Tibial artery (tissue), 4 donors: ENCODE data around the gene TRIM33.

Experiments used
- DNase-seq, 2 donors: peaks; one replicate each; pipeline ENCODE4 v3.0.0-alpha.2; 2019
- H3K27ac ChIP-seq, 2 donors: fragments of 200-600 bp; sonication (generic) in 1 of 2; 1 replicate in 1 of 2; 2 replicates in 1 of 2; pipeline ENCODE4 v1.5.1; 2018 to 2019; ENCODE audit warnings: mild to moderate bottlenecking in 1 of 2
- H3K27me3 ChIP-seq, 2 donors: fragments of 200-600 bp; sonication (generic) in 1 of 2; one replicate each; pipeline versions ENCODE4 v1.5.1 to v1.6.0; 2016 to 2019
- H3K36me3 ChIP-seq, 3 donors: fragments of 200-600 bp; sonication (generic) in 2 of 3; one replicate each; pipeline ENCODE4 v1.5.1; 2016 to 2019; ENCODE audit warnings: mild to moderate bottlenecking in 2 of 3
- H3K4me1 ChIP-seq, 4 donors: fragments of 200-600 bp; sonication (generic) in 2 of 4; 1 replicate in 3 of 4; 2 replicates in 1 of 4; pipeline ENCODE4 v1.5.1; 2016 to 2019
- H3K4me3 ChIP-seq, 2 donors: fragments of 200-600 bp; sonication (generic) in 1 of 2; 1 replicate in 1 of 2; 2 replicates in 1 of 2; pipeline ENCODE4 v1.5.1; 2018 to 2019; ENCODE audit warnings: mild to moderate bottlenecking in 2 of 2
- H3K9me3 ChIP-seq, 3 donors: fragments of 200-600 bp; sonication (generic) in 1 of 3; one replicate each; pipeline ENCODE4 v1.5.1; 2016 to 2019
- intact Hi-C: fragments of 100-400 bp; cut with DNase I; formaldehyde crosslinking; loops from one replicate; pipeline ENCODE4 v1.15.0; 2023; ENCODE audit warnings: low total_unique reads
- TF ChIP-seq, protein P1 (sequence below), 2 experiments: fragments of 200-600 bp in 1 of 2; fragments of 450-650 bp in 1 of 2; IDR thresholded peaks; one replicate each; pipeline ENCODE4 v1.5.1; 2017 to 2019; ENCODE audit warnings: antibody characterized with exemption in 2 of 2, mild to moderate bottlenecking in 1 of 2, moderate library complexity in 1 of 2

Gene TRIM33

GRCh38 chr1:114551400-114551799 lies 40.4 kb upstream of the TRIM33 start:
- H3K36me3 ChIP-seq: no peaks in the 10 kb centered on the region
- H3K27ac ChIP-seq: no peak overlapping the region
- H3K27me3 ChIP-seq: no peaks in the 10 kb centered on the region
- TF ChIP-seq, protein P1, sequence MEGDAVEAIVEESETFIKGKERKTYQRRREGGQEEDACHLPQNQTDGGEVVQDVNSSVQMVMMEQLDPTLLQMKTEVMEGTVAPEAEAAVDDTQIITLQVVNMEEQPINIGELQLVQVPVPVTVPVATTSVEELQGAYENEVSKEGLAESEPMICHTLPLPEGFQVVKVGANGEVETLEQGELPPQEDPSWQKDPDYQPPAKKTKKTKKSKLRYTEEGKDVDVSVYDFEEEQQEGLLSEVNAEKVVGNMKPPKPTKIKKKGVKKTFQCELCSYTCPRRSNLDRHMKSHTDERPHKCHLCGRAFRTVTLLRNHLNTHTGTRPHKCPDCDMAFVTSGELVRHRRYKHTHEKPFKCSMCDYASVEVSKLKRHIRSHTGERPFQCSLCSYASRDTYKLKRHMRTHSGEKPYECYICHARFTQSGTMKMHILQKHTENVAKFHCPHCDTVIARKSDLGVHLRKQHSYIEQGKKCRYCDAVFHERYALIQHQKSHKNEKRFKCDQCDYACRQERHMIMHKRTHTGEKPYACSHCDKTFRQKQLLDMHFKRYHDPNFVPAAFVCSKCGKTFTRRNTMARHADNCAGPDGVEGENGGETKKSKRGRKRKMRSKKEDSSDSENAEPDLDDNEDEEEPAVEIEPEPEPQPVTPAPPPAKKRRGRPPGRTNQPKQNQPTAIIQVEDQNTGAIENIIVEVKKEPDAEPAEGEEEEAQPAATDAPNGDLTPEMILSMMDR (IDR thresholded peaks at IDR 0.05): no peak
- DNase-seq: no peak
- H3K9me3 ChIP-seq: no peaks in the 10 kb centered on the region
- no peaks in the 10 kb centered on the region for H3K4me1 ChIP-seq
- no peak overlapping the region for H3K4me3 ChIP-seq
- intact Hi-C loops: no loop called here

- intact Hi-C loops: no loop called here
- Histone ChIP-seq H3K36me3 (no peaks in the 10 kb centered on the region), H3K27ac (no peak overlapping the region), H3K9me3 (no peaks in the 10 kb centered on the region), H3K4me3 (no peak overlapping the region), H3K27me3 (no peaks in the 10 kb centered on the region), H3K4me1 (no peaks in the 10 kb centered on the region)
- no peak for DNase-seq
- TF ChIP-seq, protein P1 (IDR thresholded peaks at IDR 0.05): no peak
Measured at GRCh38 chr1:114550336-114550735, 39.3 kb upstream of the TRIM33 start.

GRCh38 chr1:114549137-114549536 lies 38.1 kb upstream of the TRIM33 start:
- H3K9me3 ChIP-seq: no peaks in the 10 kb centered on the region
- no peaks in the 10 kb centered on the region for H3K4me1 ChIP-seq
- intact Hi-C loops: no loop called here
- TF ChIP-seq, protein P1 (IDR thresholded peaks at IDR 0.05): no peak
- H3K27ac ChIP-seq: no peak overlapping the region
- H3K27me3 ChIP-seq: no peaks in the 10 kb centered on the region
- DNase-seq: no peak
- no peak overlapping the region for H3K4me3 ChIP-seq
- no peaks in the 10 kb centered on the region for H3K36me3 ChIP-seq

DNA sequence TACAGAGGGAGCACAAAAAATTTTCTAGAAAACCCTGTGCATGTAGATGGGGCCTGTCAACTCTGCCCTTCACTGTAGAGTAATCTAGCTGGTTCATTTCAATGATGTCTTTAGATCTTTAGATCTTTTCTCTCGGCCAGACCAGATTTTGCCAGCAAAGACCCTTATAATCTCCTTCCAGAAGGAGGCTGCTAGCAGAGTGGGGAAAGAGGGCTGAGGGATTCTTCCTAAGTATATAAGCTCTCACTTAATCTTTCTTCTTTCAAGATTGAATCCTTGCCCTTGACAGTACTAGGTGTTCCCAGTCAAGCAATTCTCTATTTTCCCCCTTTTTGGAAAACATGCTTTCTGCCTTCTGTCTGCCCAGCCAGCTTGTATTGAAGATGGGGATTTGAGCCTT lies 36.1 kb upstream of the TRIM33 start:
- no peaks in the 10 kb centered on the region for H3K4me1 ChIP-seq
- no peak for DNase-seq

GRCh38 chr1:114545796-114546195 lies 34.8 kb upstream of the TRIM33 start:
- Histone ChIP-seq H3K4me3 (no peak overlapping the region), H3K4me1 (no peaks in the 10 kb centered on the region), H3K27me3 (no peaks in the 10 kb centered on the region), H3K27ac (no peak overlapping the region), H3K36me3 (no peaks in the 10 kb centered on the region), H3K9me3 (no peaks in the 10 kb centered on the region)
- TF ChIP-seq, protein P1 (IDR thresholded peaks at IDR 0.05): no peak
- intact Hi-C loops: no loop called here
- no peak for DNase-seq

More for the DNA sequence above, 36.1 kb upstream of the TRIM33 start:
- no peak overlapping the region for H3K27ac ChIP-seq
- H3K27me3 ChIP-seq: no peaks in the 10 kb centered on the region
- no peaks in the 10 kb centered on the region for H3K9me3 ChIP-seq
- H3K4me3 ChIP-seq: no peak overlapping the region
- H3K36me3 ChIP-seq: no peaks in the 10 kb centered on the region
- TF ChIP-seq, protein P1 (IDR thresholded peaks at IDR 0.05): no peak
- intact Hi-C loops: no loop called here

GRCh38 chr1:114545315-114545714 lies 34.3 kb upstream of the TRIM33 start:
- H3K9me3 ChIP-seq: no peaks in the 10 kb centered on the region
- no peaks in the 10 kb centered on the region for H3K36me3 ChIP-seq
- no peaks in the 10 kb centered on the region for H3K27me3 ChIP-seq
- no peak for DNase-seq
- no peak overlapping the region for H3K4me3 ChIP-seq
- intact Hi-C loops: no loop called here
- H3K4me1 ChIP-seq: no peaks in the 10 kb centered on the region
- no peak overlapping the region for H3K27ac ChIP-seq
- TF ChIP-seq, protein P1 (IDR thresholded peaks at IDR 0.05): no peak
